Activated naive CD4-positive, alpha-beta T cell treated with Interleukin-2 at 50 U/mL for 16 hours (primary cell): ENCODE data around the gene CASZ1.

Source experiments
- DNase-seq: peaks from one replicate; pipeline ENCODE4 v3.0.0-alpha.2; 2020

Gene CASZ1

DNA sequence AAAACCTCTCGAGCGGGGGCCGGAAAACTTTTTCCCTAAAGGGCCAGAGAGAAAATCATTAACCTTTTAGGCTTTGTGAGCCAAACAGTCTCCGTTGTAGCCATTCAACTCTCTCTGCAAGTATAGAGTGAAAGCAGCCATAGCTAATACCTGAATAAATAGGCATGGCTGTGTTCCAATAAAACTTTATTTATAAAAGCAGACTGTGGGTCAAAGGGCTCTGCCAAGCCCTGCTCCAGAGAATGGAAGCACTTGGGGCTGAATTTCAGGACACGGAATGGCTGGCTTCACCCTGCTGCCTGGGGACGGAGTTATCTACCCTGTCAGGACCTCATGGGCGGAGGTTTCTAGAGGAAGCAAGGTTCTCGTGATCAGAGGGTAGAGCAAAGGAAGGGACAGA is 92.7 kb downstream of the CASZ1 start:
- DNase-seq = no peak

DNA sequence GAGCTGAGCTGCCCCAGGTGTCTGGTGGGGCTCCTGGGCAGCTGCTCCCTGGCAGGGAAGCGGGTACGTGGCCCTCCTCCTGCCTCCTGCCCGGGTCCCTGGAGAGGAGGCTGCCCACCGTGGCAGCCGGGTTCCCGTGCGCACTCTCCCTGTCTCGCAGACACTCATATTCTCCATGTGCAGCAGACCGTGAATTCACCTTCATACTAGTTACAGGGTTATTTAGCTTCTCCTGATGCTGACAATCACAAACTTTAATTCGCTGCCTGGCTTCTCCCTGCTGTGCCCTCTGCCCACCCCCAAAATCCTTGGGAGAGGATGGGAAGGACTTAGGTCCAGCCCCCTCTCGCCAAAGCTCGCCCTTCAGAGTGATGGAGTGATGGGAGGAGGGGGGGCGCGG is 95.3 kb downstream of the CASZ1 start:
- no peak for DNase-seq

DNA sequence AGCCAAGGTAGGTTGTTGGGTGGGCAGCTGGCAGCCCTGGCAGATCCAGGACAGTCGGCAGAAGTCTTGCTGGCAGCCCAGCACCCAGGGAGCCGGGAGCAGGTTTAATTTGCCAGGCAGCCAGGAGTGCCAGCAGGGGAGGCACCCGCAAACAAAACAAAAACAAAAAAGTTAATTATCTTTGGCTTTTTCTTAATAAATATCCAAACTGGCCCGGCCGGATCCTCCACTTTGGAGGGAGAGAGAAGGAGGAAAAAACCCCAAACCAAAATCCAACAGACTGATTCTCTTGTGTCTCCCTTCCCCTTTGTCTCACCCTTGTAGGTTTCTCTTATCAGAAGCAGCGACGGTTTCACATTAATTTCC is 97.0 kb downstream of the CASZ1 start:
- DNase-seq = no peak

GRCh38 chr1:10698726-10699469 is 97.5 kb downstream of the CASZ1 start:
- DNase-seq = no peak

GRCh38 chr1:10697621-10698160 is 98.8 kb downstream of the CASZ1 start:
- no peak for DNase-seq

GRCh38 chr1:10696977-10697376 is 99.5 kb downstream of the CASZ1 start:
- DNase-seq = peak; percentile 45

DNA sequence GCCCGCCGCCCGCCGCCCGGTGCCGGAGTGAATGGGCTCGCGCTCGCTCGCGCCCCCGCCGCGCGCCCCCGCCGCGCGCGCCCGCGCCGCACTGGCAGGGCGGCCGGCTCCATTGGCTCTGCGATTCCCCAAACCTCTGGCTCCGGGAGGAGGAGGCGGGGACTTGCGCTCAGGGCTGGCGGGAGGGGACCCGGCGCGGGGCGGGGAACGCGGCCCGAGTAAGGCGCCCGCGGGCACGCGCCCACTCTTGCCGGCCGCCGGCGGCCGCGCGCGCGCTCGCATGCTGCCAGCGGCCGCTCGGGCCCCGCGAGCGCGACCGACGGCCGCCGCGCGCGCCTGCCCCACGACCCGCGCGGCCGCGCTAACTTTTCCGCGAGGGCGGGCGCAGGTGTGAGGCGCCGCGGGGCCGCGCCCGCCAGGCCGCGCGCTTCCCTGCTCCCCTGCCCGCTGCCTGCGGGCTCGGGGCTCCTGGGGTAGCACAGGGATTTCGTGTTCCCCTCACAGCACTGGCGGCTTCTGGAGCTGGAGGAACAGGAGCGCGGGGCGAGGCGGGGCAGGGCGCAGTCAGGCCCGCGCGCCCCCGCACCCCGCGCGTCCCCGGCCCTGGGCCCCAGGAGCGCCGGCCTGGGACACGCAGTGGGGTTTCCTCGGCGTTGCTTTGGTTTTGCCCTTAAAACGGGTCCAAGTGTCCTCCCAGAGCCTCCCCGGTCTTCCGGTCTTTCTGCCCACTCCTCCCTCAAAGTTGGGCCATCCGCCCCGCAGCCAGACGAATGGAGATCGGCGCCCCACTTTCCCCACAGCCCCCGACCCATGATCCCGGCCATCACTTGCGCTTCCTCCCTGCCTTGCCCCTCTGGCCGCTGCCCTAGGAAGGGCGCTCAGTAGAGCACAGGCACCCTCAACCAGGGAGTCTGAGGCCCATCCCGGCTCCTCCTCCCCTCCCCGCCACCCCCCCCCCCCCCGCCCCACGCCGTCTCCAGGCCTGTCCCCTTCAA is 101.5 kb downstream of the CASZ1 start:
- peak; percentile 80 for DNase-seq

DNA sequence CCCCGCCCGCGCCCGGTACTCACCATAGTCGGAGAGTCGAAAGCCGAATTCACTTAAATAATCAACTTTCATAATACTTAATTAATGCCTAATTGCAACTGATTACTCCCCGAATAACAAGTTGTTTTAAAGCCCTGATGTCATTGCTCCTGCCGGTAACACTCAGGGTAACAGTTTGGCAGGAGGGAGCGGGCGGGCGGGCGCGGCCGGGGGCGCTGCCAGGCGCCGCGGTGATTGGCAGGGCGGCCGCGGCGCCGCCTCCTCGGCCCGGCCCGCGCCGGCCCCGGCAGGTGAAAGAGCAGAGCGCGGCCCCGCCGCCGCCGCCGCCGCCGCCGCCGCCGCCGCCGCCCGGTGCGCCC is 102.2 kb downstream of the CASZ1 start:
- DNase-seq = peak; percentile 67

- DNase-seq = peak; percentile 41
Observed at GRCh38 chr1:10693497-10694273, 102.8 kb downstream of the CASZ1 start.

GRCh38 chr1:10693152-10693496 is 103.3 kb downstream of the CASZ1 start:
- DNase-seq = no peak

- peak; percentile 70 for DNase-seq
Observed at GRCh38 chr1:10692401-10693021, 103.9 kb downstream of the CASZ1 start.

GRCh38 chr1:10691740-10692125 is 104.7 kb downstream of the CASZ1 start:
- peak; percentile 7 for DNase-seq

DNA sequence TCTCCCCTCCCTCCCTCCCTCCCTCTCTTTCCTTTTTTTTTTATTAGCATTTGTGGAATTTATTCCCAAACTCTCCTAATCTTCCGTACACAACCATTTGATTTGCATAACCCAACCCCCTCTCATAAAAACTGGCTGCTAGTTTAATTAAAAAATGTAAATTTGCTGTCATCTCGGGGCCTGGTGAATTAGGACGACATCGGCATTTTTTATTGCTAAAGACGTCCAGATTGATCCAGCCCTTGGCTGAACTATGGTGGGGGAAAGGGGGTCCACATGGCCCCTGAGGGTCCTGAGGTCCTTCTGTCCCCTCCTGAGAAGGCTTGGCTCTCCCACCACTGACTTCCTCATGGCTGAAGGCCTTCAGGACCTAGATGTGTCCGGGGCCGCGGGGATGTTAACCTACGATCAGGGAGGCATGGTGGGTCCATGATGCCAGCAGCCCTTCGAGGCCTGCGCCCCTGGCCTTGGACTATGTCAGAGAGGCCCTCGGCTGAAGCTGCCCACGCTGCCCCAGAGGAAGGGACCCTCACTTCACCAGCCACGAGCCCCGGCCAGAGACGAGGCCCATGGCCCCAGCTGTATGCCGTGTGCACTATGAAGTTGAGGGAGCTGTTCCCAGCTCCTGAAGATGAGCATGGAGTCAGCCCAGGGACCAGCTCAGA is 105.2 kb downstream of the CASZ1 start:
- no peak for DNase-seq

DNA sequence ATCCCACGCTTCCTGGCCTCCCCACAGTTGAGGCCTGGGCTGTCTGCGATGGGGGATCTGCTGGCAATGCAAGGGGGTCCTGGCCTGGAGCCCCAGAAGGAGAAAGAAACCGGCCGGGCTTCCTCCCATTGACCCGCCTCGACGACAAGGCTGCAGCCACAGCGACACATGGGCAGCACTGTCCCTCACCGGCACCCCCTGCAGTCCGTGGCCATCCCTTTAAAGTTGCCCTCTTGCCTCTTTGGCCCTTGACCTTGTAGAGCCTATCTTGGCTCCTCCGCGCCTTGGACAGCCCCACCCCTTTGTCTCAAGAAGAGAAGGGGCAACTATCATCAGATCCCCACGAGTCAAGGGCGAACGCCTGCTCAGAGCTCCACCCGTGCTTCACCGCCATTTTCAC is 106.0 kb downstream of the CASZ1 start:
- no peak for DNase-seq

- DNase-seq = no peak
Observed at GRCh38 chr1:10688409-10688786, 108.0 kb downstream of the CASZ1 start.

- no peak for DNase-seq
Observed at GRCh38 chr1:10687782-10688408, 108.6 kb downstream of the CASZ1 start.

DNA sequence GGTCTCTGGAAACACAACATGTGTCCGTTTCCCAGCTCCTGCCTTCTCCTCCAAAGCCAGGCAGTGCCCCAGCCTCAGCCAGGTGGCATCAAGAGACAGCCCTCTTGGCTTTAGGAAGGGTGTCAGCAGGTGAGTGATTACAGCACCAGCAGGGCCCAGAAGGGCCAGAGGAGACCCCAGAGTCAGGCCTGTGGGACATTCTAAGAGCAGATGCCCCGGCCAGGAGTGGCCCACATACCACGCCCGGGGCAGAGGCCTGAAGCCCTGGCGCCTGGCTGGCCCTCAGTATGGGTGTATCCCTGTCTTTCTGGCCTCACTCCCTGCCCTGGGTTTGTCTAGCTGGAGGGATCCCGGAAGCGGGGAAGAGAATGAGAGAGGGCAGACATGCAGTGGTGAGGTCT is 109.2 kb downstream of the CASZ1 start:
- DNase-seq = no peak

- DNase-seq = no peak
Observed at GRCh38 chr1:10686404-10687040, 109.9 kb downstream of the CASZ1 start.

- DNase-seq = no peak
Observed at GRCh38 chr1:10685808-10686403, 110.5 kb downstream of the CASZ1 start.

GRCh38 chr1:10685196-10685807 is 111.1 kb downstream of the CASZ1 start:
- DNase-seq = no peak
